GM21528 (cell line): ENCODE measurements around the gene SEC14L1.

ENCODE experiments used
- ATAC-seq: cut with Tn5 transposase; IDR thresholded peaks from one replicate; pipeline ENCODE4 v1.9.1; 2021; ENCODE audit warnings: mild to moderate bottlenecking, moderate library complexity; ENCODE audit not compliant: unreplicated experiment, low FRiP score

SEC14L1 gene

GRCh38 chr17:77160875-77161530 is 20.2 kb downstream of the SEC14L1 start:
- no peak for ATAC-seq

DNA sequence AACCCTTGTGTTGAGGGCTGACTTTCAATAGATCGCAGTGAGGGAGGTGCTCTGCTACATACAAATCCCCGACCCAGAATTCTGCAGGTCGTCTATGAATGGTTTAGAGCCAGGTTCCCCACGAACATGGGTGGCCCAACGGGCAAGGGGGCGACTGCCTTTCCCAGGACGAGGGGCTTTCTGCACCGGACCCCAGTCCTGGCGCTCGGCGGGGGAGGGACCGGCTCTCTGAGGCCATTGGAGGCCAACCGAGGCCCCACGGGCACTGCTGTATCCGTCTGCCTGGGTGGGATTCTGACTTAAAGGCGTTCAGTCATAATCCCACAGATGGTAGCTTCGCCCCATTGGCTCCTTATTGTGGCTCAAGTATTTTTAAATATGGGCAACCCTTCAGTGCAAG is 21.2 kb downstream of the SEC14L1 start:
- no peak for ATAC-seq

GRCh38 chr17:77163001-77163400 is 22.2 kb downstream of the SEC14L1 start:
- ATAC-seq = no peak

DNA sequence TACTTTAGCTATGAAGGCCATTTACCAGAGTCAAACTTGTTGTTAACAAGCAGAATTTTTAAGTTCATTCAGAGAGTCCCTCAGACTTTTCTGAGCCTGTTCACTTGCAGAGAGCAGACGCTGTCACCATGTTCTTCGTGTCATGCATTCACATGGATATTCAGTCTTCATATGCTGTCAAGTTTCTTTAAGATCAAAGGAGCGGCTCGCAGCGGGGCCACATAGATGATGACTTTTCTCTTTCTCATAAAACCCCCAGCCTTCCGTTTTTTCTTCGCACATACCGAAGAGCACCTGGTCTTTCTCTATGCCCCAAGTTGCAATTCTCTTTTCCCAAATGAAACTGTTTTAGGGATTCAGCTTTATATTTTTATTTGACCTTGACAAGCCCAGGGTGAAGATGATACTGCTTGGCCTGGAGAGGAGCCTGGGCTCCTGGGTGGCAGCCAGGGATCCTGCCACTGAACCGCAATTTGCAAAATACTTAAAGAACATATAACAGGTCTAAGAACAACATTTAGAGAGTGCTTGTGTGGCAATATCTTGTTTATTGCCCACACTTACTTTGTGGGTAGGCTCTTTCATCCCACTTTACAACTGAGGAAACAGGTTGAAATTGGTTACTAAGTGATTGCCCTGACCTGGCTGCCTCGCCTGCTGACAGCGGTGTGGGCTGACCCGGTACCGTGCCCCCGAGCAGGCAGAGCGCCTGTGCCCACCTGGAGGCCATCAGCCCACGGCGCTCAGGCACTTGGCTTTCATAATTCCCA is 22.9 kb downstream of the SEC14L1 start:
- no peak for ATAC-seq

DNA sequence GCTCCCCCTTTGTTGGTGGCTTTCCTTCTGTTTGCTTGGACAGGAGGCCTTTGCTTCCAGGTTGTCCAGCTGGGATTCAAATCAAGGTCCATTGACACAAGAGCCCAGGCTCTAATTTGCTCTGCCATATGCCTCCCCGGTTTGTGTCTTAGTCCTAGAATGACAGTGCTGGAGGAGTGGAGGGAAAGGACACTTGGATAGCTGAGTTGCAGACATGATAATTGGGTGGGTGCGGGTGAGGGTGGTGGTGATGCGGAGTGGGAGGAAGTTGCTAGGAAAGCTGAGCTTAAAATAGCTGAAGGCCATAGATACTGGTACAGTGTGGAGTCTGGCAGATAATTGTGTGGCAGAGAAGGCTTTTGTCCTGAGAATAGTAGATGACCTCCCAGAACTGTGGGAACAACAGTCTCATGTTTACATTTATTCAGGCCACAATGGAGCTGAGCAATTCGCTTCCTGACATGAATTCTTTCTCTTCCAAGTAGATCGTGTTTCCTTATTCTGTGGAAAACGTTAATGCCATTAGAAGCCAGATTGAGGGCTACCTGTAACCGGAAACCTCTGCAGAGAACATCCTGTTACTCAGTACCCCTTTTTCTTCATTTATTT is 23.8 kb downstream of the SEC14L1 start:
- no peak for ATAC-seq

GRCh38 chr17:77165577-77165976 is 24.8 kb downstream of the SEC14L1 start:
- ATAC-seq = no peak

GRCh38 chr17:77167472-77168306 is 26.9 kb downstream of the SEC14L1 start:
- no peak for ATAC-seq

DNA sequence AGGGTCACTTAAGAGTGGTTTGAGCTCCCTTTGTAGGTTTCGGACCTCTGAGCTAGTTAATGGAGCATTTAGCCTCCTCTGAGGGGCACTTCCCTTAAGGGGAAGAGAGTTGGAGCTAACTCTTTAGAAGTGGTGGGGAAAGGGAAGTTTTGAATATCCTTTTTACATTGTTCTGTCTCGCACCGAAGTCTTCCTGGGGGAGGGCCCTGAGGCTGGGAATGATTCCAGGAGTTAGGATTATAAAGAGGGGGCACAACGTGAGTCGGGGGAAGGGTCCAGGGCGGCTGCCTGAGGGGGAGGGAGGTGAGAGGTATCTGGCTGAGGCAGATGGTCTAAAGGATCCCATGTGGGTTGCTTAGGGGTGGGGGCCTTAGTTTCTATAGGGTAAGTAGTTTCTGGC is 32.3 kb downstream of the SEC14L1 start:
- no peak for ATAC-seq

- no peak for ATAC-seq
Observed at GRCh38 chr17:77174928-77175661, 34.3 kb downstream of the SEC14L1 start.

- no peak for ATAC-seq
Observed at GRCh38 chr17:77177002-77177741, 36.4 kb downstream of the SEC14L1 start.

DNA sequence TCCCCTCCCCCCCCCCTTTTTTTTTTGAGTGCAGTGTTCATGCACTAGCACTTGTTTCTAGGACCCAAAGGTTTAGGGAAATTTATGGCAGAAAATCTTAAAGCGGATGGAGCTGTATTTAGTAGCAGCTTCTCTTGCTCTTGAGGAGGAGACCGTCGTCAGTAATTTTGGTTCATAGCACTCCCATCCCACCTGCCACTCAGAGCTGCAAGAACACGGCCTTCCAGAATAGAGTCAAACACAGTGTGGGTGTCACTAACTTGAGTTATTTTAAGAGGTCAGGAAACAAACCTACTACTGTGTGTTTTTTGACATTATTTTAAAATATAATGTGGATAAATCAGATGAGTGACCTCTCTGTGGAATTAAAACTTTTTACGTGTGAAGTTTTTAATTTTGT is 37.3 kb downstream of the SEC14L1 start:
- no peak for ATAC-seq

DNA sequence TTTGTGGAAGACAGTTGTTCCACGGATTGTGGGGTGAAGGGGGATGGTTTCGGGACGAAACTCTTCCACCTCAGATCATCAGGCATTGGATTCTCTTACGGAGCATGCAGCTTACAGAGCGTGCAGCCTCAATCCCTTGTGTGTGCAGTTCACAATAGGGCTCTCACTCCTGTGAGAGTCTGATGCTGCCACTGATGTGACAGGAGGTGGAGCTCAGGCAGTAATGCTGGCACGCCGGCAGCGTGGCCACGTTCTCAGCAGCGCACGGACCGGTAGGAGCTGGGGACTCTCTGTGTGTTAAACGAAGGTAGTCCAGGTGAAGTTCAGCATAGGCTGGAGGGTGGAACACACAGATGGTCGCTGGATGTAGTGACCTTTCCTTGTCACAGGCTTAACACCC is 37.8 kb downstream of the SEC14L1 start:
- no peak for ATAC-seq

- no peak for ATAC-seq
Observed at GRCh38 chr17:77180503-77181357, 40.0 kb downstream of the SEC14L1 start.

GRCh38 chr17:77182205-77183172 is 41.7 kb downstream of the SEC14L1 start:
- no peak for ATAC-seq

DNA sequence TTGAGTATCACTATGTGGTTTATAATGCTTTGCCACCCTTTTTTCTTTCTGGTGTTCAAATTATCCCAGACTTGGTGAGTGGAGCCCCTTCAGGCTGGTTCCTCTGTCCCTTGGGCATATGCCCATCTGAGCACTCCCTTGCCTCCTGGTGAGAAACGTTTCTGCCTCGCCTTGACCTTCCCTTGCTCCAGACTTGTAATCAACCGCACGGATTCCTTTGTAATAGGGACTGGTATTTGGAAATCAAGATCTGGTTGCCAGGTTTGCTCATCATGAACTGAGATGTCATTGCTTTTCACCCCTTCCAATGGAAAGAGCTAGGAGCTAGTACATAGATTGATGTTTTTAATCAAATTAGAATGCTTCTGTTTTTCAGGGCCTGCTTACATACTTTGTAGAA is 43.7 kb downstream of the SEC14L1 start:
- ATAC-seq = no peak

- ATAC-seq = no peak
Observed at GRCh38 chr17:77185137-77185536, 44.4 kb downstream of the SEC14L1 start.

- no peak for ATAC-seq
Observed at GRCh38 chr17:77186141-77186604, 45.4 kb downstream of the SEC14L1 start.
